HepG2 (cell line): ENCODE measurements around the gene BABAM2.

Source experiments
- NR2F1 ChIP-seq, 2 experiments: fragments of 450-650 bp in 1 of 2; formaldehyde crosslinking in 1 of 2; IDR thresholded peaks; 2 replicates each; pipeline versions ENCODE4 v1.5.0 to v1.6.1; 2016 to 2020; ENCODE audit warnings: mild to moderate bottlenecking in 1 of 2, missing compliant biosample characterization in 1 of 2, missing genetic modification reagents in 1 of 2, moderate library complexity in 1 of 2
- ZNF7 ChIP-seq: IDR thresholded peaks from 2 replicates; pipeline ENCODE4 v1.6.1; 2016; ENCODE audit warnings: missing biosample characterization, missing genetic modification reagents
- ZNF780A ChIP-seq: sonication (generic); formaldehyde crosslinking; IDR thresholded peaks from 2 replicates; pipeline ENCODE4 v1.8.0; 2022; ENCODE audit warnings: mild to moderate bottlenecking, missing genetic modification reagents, moderate library complexity
- TF ChIP-seq, protein P1 (sequence below): sonication (generic); IDR thresholded peaks from 2 replicates; pipeline ENCODE4 v1.6.1; 2016; ENCODE audit warnings: low read depth, borderline replicate concordance
- TF ChIP-seq, protein P2 (sequence below): sonication (generic); formaldehyde crosslinking; IDR thresholded peaks from 2 replicates; pipeline ENCODE4 v1.4.0; 2020; ENCODE audit warnings: missing genetic modification reagents, mild to moderate bottlenecking, borderline replicate concordance

DNA sequence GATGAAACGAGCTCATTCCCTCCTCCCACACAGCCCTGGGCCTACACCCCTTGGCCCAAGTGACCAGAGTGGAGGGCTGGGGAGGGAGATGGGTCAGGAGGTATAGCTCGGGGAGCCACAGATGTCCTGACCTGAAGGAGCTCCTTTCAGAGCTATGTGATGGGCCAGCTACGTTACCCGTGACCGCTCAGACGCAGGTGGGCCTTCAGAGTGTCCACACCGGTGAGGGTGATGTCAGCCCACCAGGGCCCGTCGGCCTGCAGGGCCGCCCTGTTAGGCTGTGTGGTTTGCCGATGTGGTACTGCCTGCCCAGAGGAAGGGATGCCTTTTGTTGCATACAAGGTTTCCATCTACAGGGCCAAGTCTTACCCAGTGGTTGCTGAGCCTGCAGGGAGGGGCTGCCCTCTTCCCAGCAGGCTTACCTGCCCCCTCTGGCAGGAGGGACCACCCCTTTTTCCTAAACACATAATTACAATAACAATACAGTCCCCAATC is 460.3 kb downstream of the BABAM2 start:
- no peak for TF ChIP-seq NR2F1 (CRISPR knock-in tag; IDR thresholded peaks at IDR 0.05)
- TF ChIP-seq, protein P1, sequence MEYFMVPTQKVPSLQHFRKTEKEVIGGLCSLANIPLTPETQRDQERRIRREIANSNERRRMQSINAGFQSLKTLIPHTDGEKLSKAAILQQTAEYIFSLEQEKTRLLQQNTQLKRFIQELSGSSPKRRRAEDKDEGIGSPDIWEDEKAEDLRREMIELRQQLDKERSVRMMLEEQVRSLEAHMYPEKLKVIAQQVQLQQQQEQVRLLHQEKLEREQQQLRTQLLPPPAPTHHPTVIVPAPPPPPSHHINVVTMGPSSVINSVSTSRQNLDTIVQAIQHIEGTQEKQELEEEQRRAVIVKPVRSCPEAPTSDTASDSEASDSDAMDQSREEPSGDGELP = no peak
- no peak for TF ChIP-seq ZNF7 (CRISPR knock-in tag)
- no peak for TF ChIP-seq ZNF780A
- TF ChIP-seq, protein P2, sequence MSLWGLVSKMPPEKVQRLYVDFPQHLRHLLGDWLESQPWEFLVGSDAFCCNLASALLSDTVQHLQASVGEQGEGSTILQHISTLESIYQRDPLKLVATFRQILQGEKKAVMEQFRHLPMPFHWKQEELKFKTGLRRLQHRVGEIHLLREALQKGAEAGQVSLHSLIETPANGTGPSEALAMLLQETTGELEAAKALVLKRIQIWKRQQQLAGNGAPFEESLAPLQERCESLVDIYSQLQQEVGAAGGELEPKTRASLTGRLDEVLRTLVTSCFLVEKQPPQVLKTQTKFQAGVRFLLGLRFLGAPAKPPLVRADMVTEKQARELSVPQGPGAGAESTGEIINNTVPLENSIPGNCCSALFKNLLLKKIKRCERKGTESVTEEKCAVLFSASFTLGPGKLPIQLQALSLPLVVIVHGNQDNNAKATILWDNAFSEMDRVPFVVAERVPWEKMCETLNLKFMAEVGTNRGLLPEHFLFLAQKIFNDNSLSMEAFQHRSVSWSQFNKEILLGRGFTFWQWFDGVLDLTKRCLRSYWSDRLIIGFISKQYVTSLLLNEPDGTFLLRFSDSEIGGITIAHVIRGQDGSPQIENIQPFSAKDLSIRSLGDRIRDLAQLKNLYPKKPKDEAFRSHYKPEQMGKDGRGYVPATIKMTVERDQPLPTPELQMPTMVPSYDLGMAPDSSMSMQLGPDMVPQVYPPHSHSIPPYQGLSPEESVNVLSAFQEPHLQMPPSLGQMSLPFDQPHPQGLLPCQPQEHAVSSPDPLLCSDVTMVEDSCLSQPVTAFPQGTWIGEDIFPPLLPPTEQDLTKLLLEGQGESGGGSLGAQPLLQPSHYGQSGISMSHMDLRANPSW (CRISPR knock-in tag) = no peak
